ENCODE measurements around the gene ASRGL1.

- TF ChIP-seq, protein P1, sequence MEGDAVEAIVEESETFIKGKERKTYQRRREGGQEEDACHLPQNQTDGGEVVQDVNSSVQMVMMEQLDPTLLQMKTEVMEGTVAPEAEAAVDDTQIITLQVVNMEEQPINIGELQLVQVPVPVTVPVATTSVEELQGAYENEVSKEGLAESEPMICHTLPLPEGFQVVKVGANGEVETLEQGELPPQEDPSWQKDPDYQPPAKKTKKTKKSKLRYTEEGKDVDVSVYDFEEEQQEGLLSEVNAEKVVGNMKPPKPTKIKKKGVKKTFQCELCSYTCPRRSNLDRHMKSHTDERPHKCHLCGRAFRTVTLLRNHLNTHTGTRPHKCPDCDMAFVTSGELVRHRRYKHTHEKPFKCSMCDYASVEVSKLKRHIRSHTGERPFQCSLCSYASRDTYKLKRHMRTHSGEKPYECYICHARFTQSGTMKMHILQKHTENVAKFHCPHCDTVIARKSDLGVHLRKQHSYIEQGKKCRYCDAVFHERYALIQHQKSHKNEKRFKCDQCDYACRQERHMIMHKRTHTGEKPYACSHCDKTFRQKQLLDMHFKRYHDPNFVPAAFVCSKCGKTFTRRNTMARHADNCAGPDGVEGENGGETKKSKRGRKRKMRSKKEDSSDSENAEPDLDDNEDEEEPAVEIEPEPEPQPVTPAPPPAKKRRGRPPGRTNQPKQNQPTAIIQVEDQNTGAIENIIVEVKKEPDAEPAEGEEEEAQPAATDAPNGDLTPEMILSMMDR (IDR thresholded peaks at IDR 0.05) = no peak
- no peak for TF ChIP-seq EP300 (IDR thresholded peaks at IDR 0.05)
Measured at GRCh38 chr11:62399172-62399877, 62.1 kb downstream of the ASRGL1 start.
